RPMI8226 (cell line): ENCODE data around the gene RAB7A.

Source experiments
- DNase-seq: peaks from one replicate; pipeline ENCODE4 v3.0.0-alpha.2; 2015

The RAB7A gene

GRCh38 chr3:128858167-128858566 is 132.2 kb downstream of the RAB7A start:
- DNase-seq, result no peak

DNA sequence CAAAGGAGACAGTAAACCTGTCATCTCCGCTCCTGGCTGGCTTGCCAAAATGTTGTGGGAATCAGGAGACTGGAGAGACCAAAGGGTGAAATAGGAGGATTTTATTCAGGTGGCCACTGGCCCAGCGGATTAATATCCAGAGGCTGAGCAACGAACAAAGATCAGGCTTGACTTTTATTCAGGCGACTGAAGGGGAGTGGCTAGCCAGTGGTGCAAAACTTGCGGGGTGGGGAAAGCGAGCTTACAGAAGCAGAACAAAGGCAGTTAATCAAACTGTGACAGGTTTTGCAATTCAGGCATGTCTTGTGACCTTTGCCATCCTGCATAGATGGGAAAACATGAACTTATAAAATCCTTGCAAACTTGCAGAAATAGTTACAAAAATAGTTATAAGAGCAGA is 133.6 kb downstream of the RAB7A start:
- DNase-seq, result no peak

DNA sequence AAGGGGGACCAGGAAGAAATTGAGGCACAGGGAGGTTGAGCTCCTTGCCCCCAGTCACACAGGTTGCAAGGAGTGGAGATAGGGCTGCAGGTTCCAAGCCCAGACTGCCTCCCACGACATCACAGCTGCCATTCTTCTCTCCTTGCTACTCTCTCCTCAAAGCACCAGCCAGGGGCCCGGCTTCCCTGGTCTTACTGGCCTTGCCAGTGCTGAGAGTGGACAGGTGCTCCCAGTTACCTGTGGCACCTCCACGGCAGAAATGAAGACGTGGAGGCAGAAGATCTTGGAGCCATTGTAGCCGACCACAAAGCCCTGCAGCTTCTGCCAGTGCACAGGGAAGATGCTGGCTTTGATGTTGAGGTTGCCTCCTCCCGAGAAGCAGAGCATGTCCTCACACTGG is 135.5 kb downstream of the RAB7A start:
- no peak for DNase-seq

- no peak for DNase-seq
Observed at GRCh38 chr3:128863560-128863959, 137.6 kb downstream of the RAB7A start.
